Suprapubic skin (tissue), 4 donors: Measurements from ENCODE around the gene PTPRN2.

Experiments
- EP300 ChIP-seq: sonication (generic); formaldehyde crosslinking; IDR thresholded peaks from one replicate; pipeline ENCODE4 v1.6.1; 2017; ENCODE audit warnings: antibody characterized with exemption
- POLR2A ChIP-seq, 2 donors: fragments of 450-650 bp; IDR thresholded peaks; one replicate each; pipeline ENCODE4 v1.6.1; 2017; ENCODE audit warnings: antibody characterized with exemption in 2 of 2, mild to moderate bottlenecking in 2 of 2, moderate library complexity in 2 of 2
- POLR2AphosphoS5 ChIP-seq, 3 donors: sonication (generic); formaldehyde crosslinking; IDR thresholded peaks; one replicate each; pipeline ENCODE4 v1.6.1; 2017; ENCODE audit warnings: antibody characterized with exemption in 3 of 3
- TF ChIP-seq, protein P1 (sequence below), 2 donors: fragments of 200-600 bp in 1 of 2; fragments of 450-650 bp in 1 of 2; sonication (generic) in 1 of 2; IDR thresholded peaks; one replicate each; pipeline ENCODE4 v1.5.1; 2016 to 2019; ENCODE audit warnings: antibody characterized with exemption in 2 of 2, mild to moderate bottlenecking in 1 of 2, moderate library complexity in 1 of 2

DNA sequence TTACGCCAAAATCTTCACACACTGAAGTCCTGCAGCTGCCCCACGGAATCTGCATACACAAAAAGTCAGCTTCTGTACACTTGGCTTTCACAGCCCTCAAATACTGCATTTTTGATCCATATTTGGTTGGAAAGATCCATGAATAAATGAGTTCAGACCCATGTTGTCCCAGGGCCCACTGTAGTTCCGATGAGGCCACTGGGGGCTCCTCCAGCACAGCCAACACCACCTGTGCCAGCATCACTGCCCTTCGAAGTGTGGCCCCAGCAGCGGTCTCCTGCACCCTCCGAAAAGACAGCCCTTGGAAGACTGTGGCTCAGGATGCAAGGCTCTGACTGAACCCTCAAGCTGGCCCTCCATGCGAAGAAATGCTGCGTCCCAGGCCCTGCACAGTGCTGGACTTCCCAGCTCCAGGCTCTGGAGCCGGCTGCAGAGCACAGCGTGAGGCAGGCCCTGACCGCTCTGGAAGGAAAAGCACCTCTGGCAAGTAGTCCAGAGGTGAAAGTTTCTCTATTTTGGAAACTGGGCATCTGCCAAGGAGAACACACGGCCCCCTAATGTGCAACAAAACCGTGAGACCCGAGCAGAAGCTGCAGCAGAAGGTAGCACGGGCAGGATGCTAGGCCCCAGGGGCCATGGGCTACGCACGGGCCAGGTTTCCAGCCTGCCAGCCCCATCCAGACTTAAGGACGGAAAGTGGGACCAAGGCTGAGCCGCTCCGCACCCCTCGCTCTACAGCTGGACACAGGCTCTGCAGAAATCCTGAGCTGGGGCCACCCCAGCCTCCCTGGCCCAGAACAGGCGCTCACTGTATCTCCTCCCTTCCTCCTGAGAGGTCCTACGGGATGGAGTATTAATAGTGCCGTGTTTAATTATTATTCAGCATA, 62.6 kb downstream of the PTPRN2 start:
- TF ChIP-seq, protein P1, sequence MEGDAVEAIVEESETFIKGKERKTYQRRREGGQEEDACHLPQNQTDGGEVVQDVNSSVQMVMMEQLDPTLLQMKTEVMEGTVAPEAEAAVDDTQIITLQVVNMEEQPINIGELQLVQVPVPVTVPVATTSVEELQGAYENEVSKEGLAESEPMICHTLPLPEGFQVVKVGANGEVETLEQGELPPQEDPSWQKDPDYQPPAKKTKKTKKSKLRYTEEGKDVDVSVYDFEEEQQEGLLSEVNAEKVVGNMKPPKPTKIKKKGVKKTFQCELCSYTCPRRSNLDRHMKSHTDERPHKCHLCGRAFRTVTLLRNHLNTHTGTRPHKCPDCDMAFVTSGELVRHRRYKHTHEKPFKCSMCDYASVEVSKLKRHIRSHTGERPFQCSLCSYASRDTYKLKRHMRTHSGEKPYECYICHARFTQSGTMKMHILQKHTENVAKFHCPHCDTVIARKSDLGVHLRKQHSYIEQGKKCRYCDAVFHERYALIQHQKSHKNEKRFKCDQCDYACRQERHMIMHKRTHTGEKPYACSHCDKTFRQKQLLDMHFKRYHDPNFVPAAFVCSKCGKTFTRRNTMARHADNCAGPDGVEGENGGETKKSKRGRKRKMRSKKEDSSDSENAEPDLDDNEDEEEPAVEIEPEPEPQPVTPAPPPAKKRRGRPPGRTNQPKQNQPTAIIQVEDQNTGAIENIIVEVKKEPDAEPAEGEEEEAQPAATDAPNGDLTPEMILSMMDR (IDR thresholded peaks at IDR 0.05): no peak
- TF ChIP-seq POLR2A (IDR thresholded peaks at IDR 0.05) (no peak), POLR2AphosphoS5 (IDR thresholded peaks at IDR 0.05) (no peak), EP300 (no peak)
